ENCODE data around the gene DTYMK. TPM values are rescaled to one million over a fixed set of nuclear protein-coding genes. Genes with fewer than 3 reads are reported as not detected.

The DTYMK gene
- 40.4 TPM for polyA plus RNA-seq (2012; ENCODE audit: low read depth, missing spikeins)

GRCh38 chr2:241686650-241687425 is at the start of gene DTYMK:
DTYMK (minus strand) TSS chr2:241686815; CDS start chr2:241686783, 32 bp downstream.
- TF ChIP-seq TAF1 (IDR thresholded peaks at IDR 0.05; ENCODE audit: low read depth, low read length), result peak; percentile 41; the same call in 1 of the 2 replicates
- TF ChIP-seq SPI1 (IDR thresholded peaks at IDR 0.05; ENCODE audit: low read depth, low read length), result no peak
- peak; percentile 80 for TF ChIP-seq POLR2AphosphoS5 (IDR thresholded peaks at IDR 0.05; ENCODE audit: low read depth, low read length)
- TF ChIP-seq POU2F2 (IDR thresholded peaks at IDR 0.05; ENCODE audit: low read depth, low read length), result peak; percentile 9; the same call in 1 of the 2 replicates
- peak; percentile 85 for TF ChIP-seq POLR2A (IDR thresholded peaks at IDR 0.05; ENCODE audit: low read depth, low read length)
- peak; percentile 7 for TF ChIP-seq PAX5 (IDR thresholded peaks at IDR 0.05; ENCODE audit: insufficient read depth, low read length, severe bottlenecking)
- FAIRE-seq, result peak; percentile 87
- peak; percentile 99 for DNase-seq (ENCODE audit: insufficient read length, low spot score)

- TF ChIP-seq POU2F2 (IDR thresholded peaks at IDR 0.05; ENCODE audit: low read depth, low read length) (no peak), POLR2AphosphoS5 (IDR thresholded peaks at IDR 0.05; ENCODE audit: low read depth, low read length) (no peak)
- FAIRE-seq (no peak), DNase-seq (ENCODE audit: insufficient read length, low spot score) (no peak)
These were observed 49.5 kb upstream of the DTYMK start for GRCh38 chr2:241736111-241736510.

- FAIRE-seq, result peak; percentile 98
- TF ChIP-seq POU2F2 (IDR thresholded peaks at IDR 0.05; ENCODE audit: low read depth, low read length) (no peak), SPI1 (IDR thresholded peaks at IDR 0.05; ENCODE audit: low read depth, low read length) (no peak), POLR2AphosphoS5 (IDR thresholded peaks at IDR 0.05; ENCODE audit: low read depth, low read length) (peak; percentile 63; the same call in 1 of the 2 replicates), TAF1 (IDR thresholded peaks at IDR 0.05; ENCODE audit: low read depth, low read length) (peak; percentile 48), POLR2A (IDR thresholded peaks at IDR 0.05; ENCODE audit: low read depth, low read length) (peak; percentile 67), PAX5 (IDR thresholded peaks at IDR 0.05; ENCODE audit: insufficient read depth, low read length, severe bottlenecking) (no peak)
- peak; percentile 88 for DNase-seq (ENCODE audit: insufficient read length, low spot score)
These were observed 48.0 kb upstream of the DTYMK start, which contains the start of gene D2HGDH for GRCh38 chr2:241734467-241735208. D2HGDH (plus strand) TSS chr2:241734630; CDS start chr2:241735225, 595 bp downstream.

- TF ChIP-seq TAF1 (IDR thresholded peaks at IDR 0.05; ENCODE audit: low read depth, low read length) (no peak), POU2F2 (IDR thresholded peaks at IDR 0.05; ENCODE audit: low read depth, low read length) (no peak), PAX5 (IDR thresholded peaks at IDR 0.05; ENCODE audit: insufficient read depth, low read length, severe bottlenecking) (no peak), POLR2AphosphoS5 (IDR thresholded peaks at IDR 0.05; ENCODE audit: low read depth, low read length) (no peak), POLR2A (IDR thresholded peaks at IDR 0.05; ENCODE audit: low read depth, low read length) (no peak), SPI1 (IDR thresholded peaks at IDR 0.05; ENCODE audit: low read depth, low read length) (no peak)
- DNase-seq (ENCODE audit: insufficient read length, low spot score) (no peak), FAIRE-seq (no peak)
These were observed 47.5 kb upstream of the DTYMK start for GRCh38 chr2:241734208-241734466.

- no peak for TF ChIP-seq SPI1 (IDR thresholded peaks at IDR 0.05; ENCODE audit: low read depth, low read length)
- no peak for TF ChIP-seq POLR2AphosphoS5 (IDR thresholded peaks at IDR 0.05; ENCODE audit: low read depth, low read length)
- no peak for TF ChIP-seq TAF1 (IDR thresholded peaks at IDR 0.05; ENCODE audit: low read depth, low read length)
- no peak for TF ChIP-seq PAX5 (IDR thresholded peaks at IDR 0.05; ENCODE audit: insufficient read depth, low read length, severe bottlenecking)
- no peak for TF ChIP-seq POU2F2 (IDR thresholded peaks at IDR 0.05; ENCODE audit: low read depth, low read length)
- TF ChIP-seq POLR2A (IDR thresholded peaks at IDR 0.05; ENCODE audit: low read depth, low read length), result no peak
- no peak for DNase-seq (ENCODE audit: insufficient read length, low spot score)
- FAIRE-seq, result no peak
These were observed 47.0 kb upstream of the DTYMK start for GRCh38 chr2:241733391-241734207.

GRCh38 chr2:241732513-241733186 is 46.0 kb upstream of the DTYMK start:
- FAIRE-seq (peak; percentile 92), DNase-seq (ENCODE audit: insufficient read length, low spot score) (peak; percentile 18)
- peak; percentile 94 for TF ChIP-seq PAX5 (IDR thresholded peaks at IDR 0.05; ENCODE audit: insufficient read depth, low read length, severe bottlenecking)

- DNase-seq (ENCODE audit: insufficient read length, low spot score) (no peak), FAIRE-seq (no peak)
- TF ChIP-seq SPI1 (IDR thresholded peaks at IDR 0.05; ENCODE audit: low read depth, low read length) (no peak), POU2F2 (IDR thresholded peaks at IDR 0.05; ENCODE audit: low read depth, low read length) (no peak), POLR2A (IDR thresholded peaks at IDR 0.05; ENCODE audit: low read depth, low read length) (no peak), TAF1 (IDR thresholded peaks at IDR 0.05; ENCODE audit: low read depth, low read length) (no peak), POLR2AphosphoS5 (IDR thresholded peaks at IDR 0.05; ENCODE audit: low read depth, low read length) (no peak), PAX5 (IDR thresholded peaks at IDR 0.05; ENCODE audit: insufficient read depth, low read length, severe bottlenecking) (no peak)
These were observed 44.2 kb upstream of the DTYMK start for GRCh38 chr2:241730671-241731293.

- TF ChIP-seq POLR2A (IDR thresholded peaks at IDR 0.05; ENCODE audit: low read depth, low read length), result no peak
- no peak for TF ChIP-seq SPI1 (IDR thresholded peaks at IDR 0.05; ENCODE audit: low read depth, low read length)
- TF ChIP-seq POU2F2 (IDR thresholded peaks at IDR 0.05; ENCODE audit: low read depth, low read length), result no peak
- no peak for TF ChIP-seq POLR2AphosphoS5 (IDR thresholded peaks at IDR 0.05; ENCODE audit: low read depth, low read length)
- no peak for TF ChIP-seq PAX5 (IDR thresholded peaks at IDR 0.05; ENCODE audit: insufficient read depth, low read length, severe bottlenecking)
- no peak for TF ChIP-seq TAF1 (IDR thresholded peaks at IDR 0.05; ENCODE audit: low read depth, low read length)
- FAIRE-seq (no peak), DNase-seq (ENCODE audit: insufficient read length, low spot score) (no peak)
These were observed 43.3 kb upstream of the DTYMK start for GRCh38 chr2:241729868-241730267.
